Activated CD8-positive, alpha-beta memory T cell treated with anti-CD3 and anti-CD28 coated beads for 1 hour (primary cell): ENCODE measurements around the gene HSPA12A.
"Not testable (repeated sequence)": the region's sequence is repeated elsewhere in the genome, so short reads cannot be mapped to it uniquely, and the experiment has no call there.

Experiments
- DNase-seq, 2 donors: peaks; one replicate each; pipeline ENCODE4 v3.0.0-alpha.2; 2020; ENCODE audit warnings: low read depth in 1 of 2; ENCODE audit errors: extremely low read depth in 1 of 2

HSPA12A gene

DNA sequence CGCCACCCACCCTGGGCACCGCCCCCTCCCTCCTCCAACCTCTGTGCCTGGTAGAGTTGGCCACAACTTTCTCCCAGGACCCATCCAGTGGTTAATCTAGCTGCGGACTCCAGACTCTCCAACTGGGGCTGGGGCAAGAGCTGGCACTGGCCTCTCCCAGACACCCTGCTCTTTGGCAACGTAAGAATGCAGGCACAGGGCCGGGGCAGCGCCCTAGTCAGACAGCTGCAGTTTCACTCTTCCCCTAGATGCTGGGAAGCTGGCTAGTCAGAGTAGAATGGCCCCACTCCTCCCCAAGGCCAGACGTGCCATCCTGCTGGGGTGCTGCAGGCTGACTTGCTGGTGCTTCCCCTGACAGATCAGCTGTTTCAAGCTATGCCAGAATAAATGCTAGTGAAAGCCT is 22.1 kb downstream of the HSPA12A start:
- no peak for DNase-seq

DNA sequence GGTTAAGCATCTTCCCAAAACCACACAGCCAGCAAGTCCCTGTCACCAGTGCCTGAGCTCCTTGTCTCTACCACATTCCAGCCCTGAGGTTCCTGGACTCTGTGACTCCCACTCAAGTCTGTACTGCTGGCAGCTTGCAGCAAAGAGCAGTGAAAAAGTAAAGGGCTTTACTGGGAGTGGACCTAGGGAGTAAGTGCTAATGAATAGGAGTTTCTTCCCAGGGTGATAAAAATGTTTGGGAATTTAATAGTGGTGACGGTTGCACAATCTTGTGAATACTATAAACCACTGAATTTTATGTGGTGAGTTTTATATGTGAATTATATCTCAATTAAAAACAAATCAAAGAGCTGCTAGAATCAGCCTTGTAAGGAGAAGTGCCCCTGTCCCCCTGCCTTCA is 22.6 kb downstream of the HSPA12A start:
- no peak for DNase-seq

DNA sequence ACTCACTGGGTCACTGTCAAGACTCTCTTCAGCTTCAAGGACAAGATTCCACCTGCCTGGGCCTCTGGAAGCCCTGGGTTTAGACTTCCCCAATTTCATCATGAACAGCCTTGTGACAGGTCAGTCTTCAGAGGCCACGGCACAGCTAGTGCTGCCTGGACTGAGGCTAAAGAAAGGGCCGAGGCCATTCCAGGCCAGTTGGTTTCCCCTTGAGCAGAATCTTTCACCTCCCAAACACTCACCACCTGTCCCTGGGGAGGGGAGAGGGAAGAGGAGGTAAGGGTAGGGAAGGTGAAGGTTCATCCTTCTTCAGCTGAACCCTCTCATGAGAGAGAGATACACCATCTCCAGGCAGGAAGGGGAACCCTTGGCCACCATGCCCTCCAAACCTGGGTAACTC is 24.3 kb downstream of the HSPA12A start:
- DNase-seq = no peak

DNA sequence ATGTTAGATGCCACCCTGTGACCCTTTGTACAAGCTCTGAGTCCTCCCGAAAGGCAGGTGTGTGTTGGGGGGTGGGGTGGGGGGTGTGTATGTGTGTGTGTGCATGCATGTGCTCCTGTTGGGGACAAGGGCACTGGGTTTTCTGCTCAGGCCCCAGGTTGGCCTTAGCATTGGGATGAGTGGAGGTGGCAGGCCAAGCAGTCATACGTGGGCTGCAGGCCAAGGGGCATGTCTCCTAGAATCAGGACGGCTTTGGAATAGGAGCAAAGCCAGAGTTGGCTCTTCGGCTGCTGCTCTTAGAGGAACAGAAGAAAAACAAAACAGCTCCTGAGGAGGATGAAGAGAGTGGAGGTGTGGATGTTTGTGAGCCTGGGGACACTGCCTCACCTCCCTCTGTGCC is 26.0 kb downstream of the HSPA12A start:
- DNase-seq = no peak

GRCh38 chr10:116715839-116716377 is 26.5 kb downstream of the HSPA12A start:
- no peak for DNase-seq

DNA sequence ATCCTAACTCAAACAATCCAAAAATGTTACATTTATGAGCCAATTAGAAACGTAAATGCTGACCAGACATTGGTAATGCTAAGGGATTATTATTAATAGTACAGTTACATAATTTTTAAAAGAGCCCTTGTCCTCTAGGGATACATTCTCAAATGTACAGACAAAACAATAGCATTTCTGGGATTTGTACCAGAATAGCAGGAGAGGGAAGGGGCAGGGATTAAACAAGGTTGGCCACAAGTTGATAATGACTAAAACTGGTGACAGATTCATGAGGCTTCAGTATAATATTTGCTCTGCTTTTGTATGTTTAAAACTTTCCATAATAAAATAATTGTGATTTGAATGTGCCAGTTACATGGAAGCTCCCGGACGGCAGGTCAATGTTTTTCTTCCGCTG is 27.0 kb downstream of the HSPA12A start:
- DNase-seq = no peak

GRCh38 chr10:116713846-116714245 is 28.5 kb downstream of the HSPA12A start:
- DNase-seq = no peak

- DNase-seq = no peak
Measured at GRCh38 chr10:116712989-116713543, 29.3 kb downstream of the HSPA12A start.

- no peak for DNase-seq
Measured at GRCh38 chr10:116712519-116712918, 29.8 kb downstream of the HSPA12A start.

- DNase-seq = not testable (repeated sequence)
Measured at GRCh38 chr10:116711803-116712202, 30.6 kb downstream of the HSPA12A start.

DNA sequence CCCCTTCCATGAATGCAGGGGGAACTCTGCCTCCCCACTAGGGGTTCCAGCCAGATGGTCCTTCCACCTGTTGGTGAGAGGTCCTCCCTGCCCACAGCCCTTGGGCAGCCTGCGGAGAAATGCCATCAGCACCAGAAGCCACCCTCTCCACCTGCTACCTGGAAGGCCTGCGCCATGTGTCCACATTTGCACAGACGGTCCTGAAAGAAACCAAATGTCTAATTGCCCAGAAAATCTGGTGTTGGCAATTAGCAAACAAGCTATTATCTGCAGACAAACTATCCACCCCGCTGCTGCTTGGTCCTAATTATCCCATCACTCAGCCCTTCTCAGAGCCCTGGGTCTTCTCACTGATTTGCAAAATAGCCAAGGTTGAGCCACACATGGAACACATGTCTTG is 32.3 kb downstream of the HSPA12A start:
- no peak for DNase-seq

- DNase-seq = no peak
Measured at GRCh38 chr10:116708877-116709276, 33.5 kb downstream of the HSPA12A start.

DNA sequence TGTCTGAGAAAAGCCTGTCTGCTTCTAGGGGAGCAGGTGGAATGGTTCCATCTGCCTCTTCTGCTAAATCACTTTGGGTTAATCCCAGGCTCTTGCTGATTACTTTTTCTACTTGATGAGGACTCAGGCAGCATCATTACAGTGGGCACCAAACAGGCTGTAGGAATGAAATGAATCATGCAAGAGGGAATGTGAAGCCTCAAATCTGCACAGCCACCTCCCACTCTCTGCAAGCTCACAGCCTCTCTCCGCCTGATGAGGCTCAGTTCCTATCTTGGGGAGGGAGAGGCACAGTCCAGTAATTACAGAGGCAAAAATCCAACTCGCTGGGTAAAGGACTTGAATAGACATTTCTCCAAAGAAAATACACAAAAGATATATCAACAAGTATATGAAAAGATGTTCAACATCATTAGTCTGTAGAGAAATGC is 34.0 kb downstream of the HSPA12A start:
- DNase-seq = no peak

- no peak for DNase-seq
Measured at GRCh38 chr10:116707981-116708380, 34.4 kb downstream of the HSPA12A start.

DNA sequence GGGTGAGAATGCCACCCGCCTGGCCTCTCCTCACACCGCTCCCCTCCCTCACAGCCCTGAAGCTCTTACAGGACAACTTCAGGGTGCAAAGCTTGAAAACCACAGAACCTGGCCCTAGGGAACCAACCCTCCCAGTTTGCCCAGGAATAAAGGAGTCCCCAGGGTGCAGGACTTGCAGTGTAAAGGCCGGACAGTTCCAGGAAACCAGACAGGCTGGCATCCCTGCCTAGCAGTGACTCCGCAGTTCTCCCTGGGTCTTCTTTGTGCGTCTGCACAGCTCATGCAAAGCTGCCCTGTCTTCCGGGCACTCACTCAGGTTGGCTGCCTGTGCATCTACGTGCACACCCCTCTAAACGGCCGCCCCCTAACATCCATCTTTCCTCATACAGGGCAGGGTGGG is 36.1 kb downstream of the HSPA12A start:
- DNase-seq = no peak

DNA sequence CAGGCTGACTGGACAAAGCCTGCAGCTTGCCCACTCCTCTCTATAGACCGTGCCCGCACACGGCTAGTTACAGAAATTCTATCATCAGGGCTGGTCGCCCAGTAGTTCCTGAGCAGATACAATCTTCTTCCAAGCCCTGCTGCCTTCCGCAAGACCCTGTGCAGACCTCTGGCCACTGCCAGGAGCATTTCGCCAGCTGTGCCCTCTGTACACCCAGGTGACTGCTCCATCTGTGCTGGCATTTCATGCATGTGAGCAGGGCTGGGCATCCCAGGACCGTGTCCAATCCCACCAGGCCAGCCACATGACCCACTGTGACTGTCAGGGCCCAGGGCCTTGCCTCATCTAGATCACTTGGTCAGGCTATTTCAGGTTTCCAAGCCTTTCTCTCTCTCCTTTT is 36.9 kb downstream of the HSPA12A start:
- DNase-seq = no peak

DNA sequence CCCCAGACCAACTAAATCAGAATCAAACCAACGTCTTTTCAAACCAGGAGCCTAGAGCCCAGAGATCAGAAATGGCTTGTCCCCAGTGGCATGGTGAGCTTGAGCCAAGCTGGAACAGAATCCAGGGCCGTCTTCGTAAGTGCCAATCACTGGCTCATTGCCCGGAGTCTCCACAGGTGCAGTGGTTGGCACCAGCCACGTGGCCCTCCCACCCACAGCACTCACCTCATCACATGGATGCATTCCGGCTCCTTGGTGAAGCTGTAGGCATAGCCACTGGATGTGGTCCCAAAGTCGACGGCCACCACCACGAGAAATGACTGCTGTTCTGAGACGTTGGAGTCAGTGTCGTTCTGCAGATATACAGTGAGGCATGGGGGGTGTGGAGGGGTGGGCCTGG is 37.4 kb downstream of the HSPA12A start:
- DNase-seq = no peak

- DNase-seq = no peak
Measured at GRCh38 chr10:116702165-116702564, 40.2 kb downstream of the HSPA12A start.

DNA sequence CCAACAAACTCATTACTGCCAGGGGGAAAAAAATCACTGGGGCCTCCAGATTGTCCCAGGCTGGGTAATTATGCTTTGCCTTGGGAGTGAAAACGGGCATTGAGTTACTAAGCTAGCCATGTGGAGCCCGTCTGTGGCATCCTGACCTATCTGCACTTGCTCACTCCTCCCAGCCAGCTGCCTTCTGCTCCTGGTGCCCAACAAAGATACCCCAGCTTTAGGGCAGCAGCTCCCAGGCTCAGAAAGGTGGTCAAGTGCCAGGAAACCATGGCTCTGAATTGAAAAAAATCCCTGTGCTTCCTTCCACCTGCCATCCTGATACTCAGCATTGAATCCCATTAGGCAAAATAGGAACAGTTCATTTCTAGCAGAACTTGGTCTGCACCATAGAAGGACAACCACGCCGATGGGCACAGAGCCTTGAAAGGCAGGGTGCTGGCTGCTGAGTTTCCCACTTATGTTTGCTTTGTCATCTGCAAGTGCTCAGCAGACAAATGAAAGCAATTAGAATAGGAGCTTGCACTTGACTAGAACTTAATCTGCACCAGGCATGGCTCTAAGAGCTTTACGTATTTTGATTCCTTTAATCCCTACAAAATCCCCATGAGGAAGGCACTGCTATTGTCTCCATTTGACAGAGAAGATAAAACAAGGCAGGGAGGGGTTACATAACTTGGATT is 42.8 kb downstream of the HSPA12A start:
- DNase-seq = no peak

GRCh38 chr10:116699049-116699448 is 43.3 kb downstream of the HSPA12A start:
- no peak for DNase-seq

DNA sequence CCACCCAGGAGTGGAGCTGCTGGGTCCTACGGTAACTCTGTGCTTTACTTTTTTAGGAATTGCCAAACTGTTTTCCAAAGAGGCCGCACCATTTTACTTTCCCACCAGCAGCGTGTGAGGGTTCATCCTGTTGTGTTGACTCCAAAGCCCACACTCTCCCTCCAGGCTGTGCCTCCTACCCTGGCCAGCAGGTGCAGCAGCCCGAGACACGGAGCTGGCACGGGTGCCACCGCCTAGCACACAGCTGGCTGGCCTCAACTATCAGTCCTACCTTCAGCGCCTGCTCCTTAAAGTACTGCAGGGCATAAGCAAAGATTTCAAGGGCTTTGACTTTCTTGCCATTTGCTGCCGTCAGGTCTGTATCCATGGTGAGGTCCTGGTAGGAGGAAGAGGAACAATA is 44.0 kb downstream of the HSPA12A start:
- DNase-seq = no peak

DNA sequence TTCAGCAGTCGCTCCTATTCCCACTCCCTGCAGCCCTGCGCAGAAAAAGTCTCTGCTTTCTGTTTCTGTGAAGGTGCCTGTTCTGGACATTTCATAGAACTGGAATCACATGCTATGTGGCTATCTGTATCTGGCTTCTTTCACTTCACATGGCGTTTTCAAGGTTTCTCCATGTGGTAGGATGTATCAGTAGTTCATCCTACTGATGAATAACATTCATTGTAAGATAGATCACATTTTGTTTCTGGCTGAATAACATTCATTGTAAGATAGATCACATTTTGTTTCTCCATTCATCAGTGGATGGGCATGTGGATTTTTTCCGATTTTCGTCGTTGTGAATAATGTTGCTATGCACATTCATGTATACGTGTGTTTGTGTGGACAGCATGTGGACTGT is 44.5 kb downstream of the HSPA12A start:
- DNase-seq = no peak

GRCh38 chr10:116696919-116697318 is 45.4 kb downstream of the HSPA12A start:
- DNase-seq = no peak
